CD14-positive monocyte (primary cell): ENCODE measurements around the gene PEAK1. TPM values are rescaled to one million over a fixed set of nuclear protein-coding genes. Genes with fewer than 3 reads are reported as not detected.

ENCODE experiments used
- DNase-seq, 3 donors: peaks; one replicate each; pipeline ENCODE4 v3.0.0-alpha.2; 2011 to 2022
- H2AFZ ChIP-seq: 2 replicates; pipeline ENCODE4 v1.6.0; 2012; ENCODE audit warnings: mild to moderate bottlenecking, low read depth, low read length, inconsistent platforms; ENCODE audit not compliant: insufficient read depth, poor library complexity, severe bottlenecking
- H3K27ac ChIP-seq, 2 donors: 1 replicate in 1 of 2; 2 replicates in 1 of 2; pipeline ENCODE4 v1.5.1; 2012 to 2013; ENCODE audit warnings: low read length in 2 of 2, control low read depth in 1 of 2, inconsistent platforms in 1 of 2, low read depth in 1 of 2, mild to moderate bottlenecking in 1 of 2
- H3K27me3 ChIP-seq, 2 donors: one replicate each; pipeline versions ENCODE4 v1.6.0 to v1.6.1; 2011 to 2013; ENCODE audit warnings: low read length in 2 of 2; ENCODE audit not compliant: control insufficient read depth in 2 of 2, insufficient read depth in 2 of 2
- H3K36me3 ChIP-seq, 2 donors: replicated peaks in 1 of 2; 1 replicate in 1 of 2; 2 replicates in 1 of 2; pipeline versions ENCODE4 v1.5.1 to v1.6.1; 2012 to 2013; ENCODE audit warnings: low read length in 2 of 2, control low read depth in 1 of 2, inconsistent platforms in 1 of 2, mild to moderate bottlenecking in 1 of 2; ENCODE audit not compliant: insufficient read depth in 2 of 2, control insufficient read depth in 1 of 2
- H3K4me1 ChIP-seq, 2 donors: 1 replicate in 1 of 2; 2 replicates in 1 of 2; pipeline versions ENCODE4 v1.5.1 to v1.6.1; 2012 to 2013; ENCODE audit warnings: low read length in 2 of 2, control low read depth in 1 of 2, inconsistent platforms in 1 of 2, mild to moderate bottlenecking in 1 of 2, moderate library complexity in 1 of 2; ENCODE audit not compliant: insufficient read depth in 2 of 2, control insufficient read depth in 1 of 2
- H3K4me2 ChIP-seq: replicated peaks from 2 replicates; pipeline ENCODE3; 2012; ENCODE audit warnings: low read length, moderate library complexity, mild to moderate bottlenecking; ENCODE audit not compliant: poor library complexity, severe bottlenecking; ENCODE audit errors: extremely low read depth
- H3K4me3 ChIP-seq, 3 experiments: fragments of 200-600 bp in 1 of 3; sonication (generic) in 1 of 3; replicated peaks in 1 of 3; 1 replicate in 2 of 3; 2 replicates in 1 of 3; pipeline ENCODE4 v1.5.1; 2011 to 2013; ENCODE audit warnings: low read length in 3 of 3, mild to moderate bottlenecking in 3 of 3, control low read depth in 2 of 3, low read depth in 2 of 3, inconsistent platforms in 1 of 3, moderate library complexity in 1 of 3
- H3K79me2 ChIP-seq: 2 replicates; pipeline ENCODE4 v1.6.0; 2012; ENCODE audit warnings: mild to moderate bottlenecking, control low read depth, inconsistent platforms, low read length, moderate library complexity; ENCODE audit not compliant: insufficient read depth
- H3K9ac ChIP-seq: 2 replicates; pipeline ENCODE4 v1.6.0; 2017; ENCODE audit warnings: low read length, mild to moderate bottlenecking; ENCODE audit not compliant: insufficient read depth, poor library complexity, severe bottlenecking
- H3K9me3 ChIP-seq, 2 donors: replicated peaks in 1 of 2; 1 replicate in 1 of 2; 2 replicates in 1 of 2; pipeline versions ENCODE4 v1.5.1 to v1.6.1; 2012 to 2013; ENCODE audit warnings: low read length in 2 of 2, control low read depth in 1 of 2; ENCODE audit not compliant: control insufficient read depth in 1 of 2, insufficient read depth in 1 of 2
- H4K20me1 ChIP-seq: 2 replicates; pipeline ENCODE4 v1.6.0; 2012; ENCODE audit warnings: mild to moderate bottlenecking, low read length, control low read depth, moderate library complexity; ENCODE audit not compliant: insufficient read depth
- H3K27ac Mint-ChIP-seq, 7 donors: one replicate each; pipeline ENCODE4 v1.8.0; 2020; ENCODE audit warnings: mild to moderate bottlenecking in 7 of 7, mixed read lengths in 7 of 7, moderate library complexity in 6 of 7, inconsistent platforms in 2 of 7
- H3K27me3 Mint-ChIP-seq, 3 donors: one replicate each; pipeline ENCODE4 v1.8.0; 2021 to 2022; ENCODE audit warnings: low read depth in 3 of 3, mild to moderate bottlenecking in 3 of 3, mixed read lengths in 3 of 3, moderate library complexity in 3 of 3, inconsistent platforms in 1 of 3
- H3K36me3 Mint-ChIP-seq, 2 donors: one replicate each; pipeline ENCODE4 v1.8.0; 2020; ENCODE audit warnings: mixed read lengths in 2 of 2, inconsistent platforms in 1 of 2, mild to moderate bottlenecking in 1 of 2
- H3K4me1 Mint-ChIP-seq: one replicate; pipeline ENCODE4 v1.8.0; 2020; ENCODE audit warnings: mild to moderate bottlenecking, mixed read lengths
- H3K4me3 Mint-ChIP-seq, 2 donors: one replicate each; pipeline ENCODE4 v1.8.0; 2020; ENCODE audit warnings: mild to moderate bottlenecking in 2 of 2, mixed read lengths in 2 of 2, moderate library complexity in 1 of 2
- H3K9me3 Mint-ChIP-seq, 7 donors: one replicate each; pipeline ENCODE4 v1.8.0; 2020 to 2022; ENCODE audit warnings: mixed read lengths in 7 of 7, mild to moderate bottlenecking in 6 of 7, moderate library complexity in 6 of 7, inconsistent platforms in 2 of 7
- CTCF ChIP-seq: fragments of 200-600 bp; IDR thresholded peaks from one replicate; pipeline ENCODE4 v1.8.0; 2022; ENCODE audit warnings: antibody characterized with exemption, mild to moderate bottlenecking
- WGBS: methylation state at CpG from one replicate; pipeline ENCODE4 v1.1.5; 2013; ENCODE audit warnings: missing lambda C conversion rate; ENCODE audit not compliant: insufficient coverage; 5-methylcytosine and 5-hydroxymethylcytosine counted together
- intact Hi-C, 2 donors: fragments of 100-400 bp; cut with micrococcal nuclease; formaldehyde crosslinking; loops; one replicate each; pipeline versions ENCODE4 v1.15.0 to v1.15.1; 2023
- polyA plus RNA-seq, 3 donors: library from polyadenylated mRNA; depleted of rRNA in 1 of 3; unstranded in 2 of 3; stranded (reverse) in 1 of 3; fragments of 300-500 nt in 2 of 3; fragments of >200 nt in 1 of 3; fragmentation: Illumina TruSeq in 2 of 3; gene quantifications; 1 replicate in 2 of 3; 2 replicates in 1 of 3; pipeline ENCODE4 v1.2.3, GENCODE V29; 2012 to 2021

Gene PEAK1
- polyA plus RNA-seq, 3 donors, result 0.85 to 8.7 (median 1.1) TPM

- H3K79me2 ChIP-seq, result no peaks in the 10 kb centered on the region
- H3K27ac Mint-ChIP-seq, result no peak overlapping the region
- peaks cover 21 to 22% of the 10 kb centered on the region in 2 donors for H3K36me3 Mint-ChIP-seq
- no peaks in the 10 kb centered on the region for H3K9me3 ChIP-seq
- no peaks in the 10 kb centered on the region for H4K20me1 ChIP-seq
- no peak overlapping the region for H3K4me2 ChIP-seq
- no peaks in the 10 kb centered on the region for H3K4me1 Mint-ChIP-seq
- H3K27me3 ChIP-seq, result no peaks in the 10 kb centered on the region
- no peak overlapping the region for H3K27ac ChIP-seq
- WGBS, result no CpG with 5 or more reads among the region's 1 CpG
- no peak overlapping the region for H2AFZ ChIP-seq
- H3K4me3 ChIP-seq, result no peak overlapping the region
- peaks cover 0 to under 1% (median 0%) of the 10 kb centered on the region in 7 donors for H3K9me3 Mint-ChIP-seq
- H3K9ac ChIP-seq, result no peak overlapping the region
- TF ChIP-seq CTCF, result no peak
- no peak overlapping the region for H3K4me3 Mint-ChIP-seq
- no peaks in the 10 kb centered on the region for H3K27me3 Mint-ChIP-seq
- peaks cover 0 to 13% of the 10 kb centered on the region in 2 donors for H3K36me3 ChIP-seq
- no peaks in the 10 kb centered on the region for H3K4me1 ChIP-seq
- intact Hi-C loops, result no loop called here
- DNase-seq, result no peak
Observed at GRCh38 chr15:77130315-77130930, 289.5 kb downstream of the PEAK1 start.

GRCh38 chr15:77127626-77128025, 292.3 kb downstream of the PEAK1 start:
- H3K27ac Mint-ChIP-seq, result peak overlapping the region in 1 of 7 donors; percentile 63
- H3K9me3 ChIP-seq, result no peaks in the 10 kb centered on the region
- 96% methylated on average over 4 of the region's 7 CpGs for WGBS

More at GRCh38 chr15:77127626-77128025, 292.3 kb downstream of the PEAK1 start:
- H3K4me2 ChIP-seq, result no peak overlapping the region
- Mint-ChIP-seq H3K9me3 (no peaks in the 10 kb centered on the region), H3K27me3 (no peaks in the 10 kb centered on the region), H3K36me3 (peaks cover 10 to 13% of the 10 kb centered on the region in 2 donors), H3K4me3 (no peak overlapping the region), H3K4me1 (peaks cover 7% of the 10 kb centered on the region)
- H3K9ac ChIP-seq, result no peak overlapping the region
- peaks cover 0 to 3% of the 10 kb centered on the region in 2 donors for H3K36me3 ChIP-seq
- intact Hi-C loops, result no loop called here
- no peak overlapping the region for H3K4me3 ChIP-seq
- no peak for TF ChIP-seq CTCF
- no peak overlapping the region for H3K27ac ChIP-seq
- DNase-seq, result no peak
- no peaks in the 10 kb centered on the region for H3K4me1 ChIP-seq
- no peaks in the 10 kb centered on the region for H3K27me3 ChIP-seq
- H3K79me2 ChIP-seq, result no peaks in the 10 kb centered on the region
- no peak overlapping the region for H2AFZ ChIP-seq
- no peaks in the 10 kb centered on the region for H4K20me1 ChIP-seq
